GM03348 (cell line): ENCODE data around the gene CDH8.
A peak's percentile ranks its signal among the peaks of the same experiment; 100 is the strongest.
"Not testable (repeated sequence)": the region's sequence is repeated elsewhere in the genome, so short reads cannot be mapped to it uniquely, and the experiment has no call there.

Experiments used
- DNase-seq: peaks from one replicate; pipeline ENCODE4 v3.0.0; 2012; ENCODE audit warnings: low spot score

Gene CDH8

GRCh38 chr16:61862221-61863155 is 173.8 kb downstream of the CDH8 start:
- DNase-seq: no peak

- DNase-seq: peak; percentile 51
Observed at GRCh38 chr16:61858988-61859387, 177.2 kb downstream of the CDH8 start.

- no peak for DNase-seq
Observed at GRCh38 chr16:61842666-61843065, 193.6 kb downstream of the CDH8 start.

- peak; percentile 20 for DNase-seq
Observed at GRCh38 chr16:61836804-61837393, 199.3 kb downstream of the CDH8 start.

GRCh38 chr16:61834082-61834481 is 202.2 kb downstream of the CDH8 start:
- no peak for DNase-seq

- no peak for DNase-seq
Observed at GRCh38 chr16:61831351-61831917, 204.8 kb downstream of the CDH8 start.

GRCh38 chr16:61829631-61830030 is 206.6 kb downstream of the CDH8 start:
- DNase-seq: peak; percentile 25

- DNase-seq: no peak
Observed at GRCh38 chr16:61823326-61823725, 212.9 kb downstream of the CDH8 start.

GRCh38 chr16:61820820-61821219 is 215.4 kb downstream of the CDH8 start:
- DNase-seq: no peak

- no peak for DNase-seq
Observed at GRCh38 chr16:61820398-61820797, 215.8 kb downstream of the CDH8 start.

GRCh38 chr16:61818850-61819249 is 217.4 kb downstream of the CDH8 start:
- no peak for DNase-seq

- no peak for DNase-seq
Observed at GRCh38 chr16:61817583-61818278, 218.5 kb downstream of the CDH8 start.

- no peak for DNase-seq
Observed at GRCh38 chr16:61814726-61815347, 221.4 kb downstream of the CDH8 start.

- no peak for DNase-seq
Observed at GRCh38 chr16:61813339-61813738, 222.9 kb downstream of the CDH8 start.

GRCh38 chr16:61812251-61812650 is 224.0 kb downstream of the CDH8 start:
- DNase-seq: no peak

GRCh38 chr16:61807551-61807950 is 228.7 kb downstream of the CDH8 start:
- no peak for DNase-seq

GRCh38 chr16:61801217-61801616 is 235.0 kb downstream of the CDH8 start:
- DNase-seq: not testable (repeated sequence)

GRCh38 chr16:61798741-61799140 is 237.5 kb downstream of the CDH8 start:
- no peak for DNase-seq

- DNase-seq: no peak
Observed at GRCh38 chr16:61797961-61798507, 238.2 kb downstream of the CDH8 start.

- no peak for DNase-seq
Observed at GRCh38 chr16:61797296-61797795, 238.9 kb downstream of the CDH8 start.

- peak; percentile 41 for DNase-seq
Observed at GRCh38 chr16:61792194-61792909, 243.9 kb downstream of the CDH8 start.
